WTC11 (cell line): Measurements from ENCODE around the gene GDF11. TPM values are rescaled to one million over a fixed set of nuclear protein-coding genes. Genes with fewer than 3 reads are reported as not detected.

Source experiments
- ATAC-seq: fragments of 200-7000 bp; cut with Tn5 transposase; 2 replicates; pipeline ENCODE4 v1.10.0; 2021; ENCODE audit warnings: mild to moderate bottlenecking, moderate library complexity
- CTCF ChIA-PET: fragments of 300-600 bp; sonication (Branson Sonifier 250); formaldehyde crosslinking; loops from one replicate; lab custom pipeline; 2021; ENCODE audit warnings: antibody characterized with exemption; lab: Charles Lee
- POLR2A ChIA-PET: fragments of 350-600 bp; sonication (Branson Sonifier 250); formaldehyde crosslinking; loops from one replicate; lab custom pipeline; 2021; ENCODE audit warnings: antibody characterized with exemption; lab: Charles Lee
- DNase-seq: peaks from one replicate; pipeline ENCODE4 v3.0.0; 2021; ENCODE audit warnings: low spot score
- H3K27ac Mint-ChIP-seq: 2 replicates; pipeline ENCODE4 v1.8.0; 2021; ENCODE audit warnings: mixed read lengths
- H3K27me3 Mint-ChIP-seq: 2 replicates; pipeline ENCODE4 v1.8.0; 2021; ENCODE audit warnings: low read depth, mild to moderate bottlenecking, moderate library complexity, mixed read lengths
- H3K36me3 Mint-ChIP-seq: 2 replicates; pipeline ENCODE4 v1.8.0; 2021; ENCODE audit warnings: mixed read lengths
- H3K4me1 Mint-ChIP-seq: 2 replicates; pipeline ENCODE4 v1.8.0; 2022; ENCODE audit warnings: mixed read lengths
- H3K4me3 Mint-ChIP-seq: 2 replicates; pipeline ENCODE4 v1.8.0; 2021; ENCODE audit warnings: mild to moderate bottlenecking, moderate library complexity, mixed read lengths
- H3K9me3 Mint-ChIP-seq: 2 replicates; pipeline ENCODE4 v1.8.0; 2021; ENCODE audit warnings: mixed read lengths
- ATF1 ChIP-seq: sonication (generic); formaldehyde crosslinking; IDR thresholded peaks from 2 replicates; pipeline ENCODE4 v1.8.1; 2023; ENCODE audit warnings: mild to moderate bottlenecking, moderate library complexity, missing genetic modification reagents
- CREM ChIP-seq: sonication (generic); formaldehyde crosslinking; IDR thresholded peaks from 2 replicates; pipeline ENCODE4 v1.8.1; 2022; ENCODE audit warnings: mild to moderate bottlenecking, missing genetic modification reagents, moderate library complexity
- ETV6 ChIP-seq: sonication (generic); formaldehyde crosslinking; IDR thresholded peaks from 2 replicates; pipeline ENCODE4 v1.8.1; 2022; ENCODE audit warnings: mild to moderate bottlenecking, missing genetic modification reagents
- IRF2 ChIP-seq: sonication (generic); formaldehyde crosslinking; IDR thresholded peaks from 2 replicates; pipeline ENCODE4 v1.8.0; 2022; ENCODE audit warnings: low read depth, missing genetic modification reagents, borderline replicate concordance
- TCF7 ChIP-seq: sonication (generic); formaldehyde crosslinking; IDR thresholded peaks from 2 replicates; pipeline ENCODE4 v1.8.0; 2022; ENCODE audit warnings: mild to moderate bottlenecking, low read depth, missing genetic modification reagents, moderate library complexity
- ZNF121 ChIP-seq: sonication (generic); formaldehyde crosslinking; IDR thresholded peaks from 2 replicates; pipeline ENCODE4 v1.8.0; 2023; ENCODE audit warnings: missing genetic modification reagents
- ZNF219 ChIP-seq: sonication (generic); formaldehyde crosslinking; IDR thresholded peaks from 2 replicates; pipeline ENCODE4 v1.8.0; 2023; ENCODE audit warnings: missing genetic modification reagents, mild to moderate bottlenecking, borderline replicate concordance
- ZNF416 ChIP-seq: fragments of 250-450 bp; sonication (Bioruptor Pico); IDR thresholded peaks from 2 replicates; pipeline ENCODE4 v1.9.0; 2021; ENCODE audit warnings: mild to moderate bottlenecking, inconsistent platforms
- ZNF671 ChIP-seq: fragments of 250-450 bp; sonication (Bioruptor Pico); IDR thresholded peaks from 2 replicates; pipeline ENCODE4 v1.8.0; 2021; ENCODE audit warnings: mild to moderate bottlenecking
- total RNA-seq: library from RNA; stranded (reverse); gene quantifications from 3 replicates; pipeline ENCODE4 v1.2.3, GENCODE V29; 2021
- TF ChIP-seq, protein P1 (sequence below): fragments of 250-450 bp; sonication (Bioruptor Pico); IDR thresholded peaks from 2 replicates; pipeline ENCODE4 v1.9.0; 2021; ENCODE audit warnings: mild to moderate bottlenecking
- TF ChIP-seq, protein P2 (sequence below): sonication (generic); formaldehyde crosslinking; IDR thresholded peaks from 2 replicates; pipeline ENCODE4 v1.8.0; 2023; ENCODE audit warnings: missing genetic modification reagents
- TF ChIP-seq, protein P3 (sequence below): sonication (generic); formaldehyde crosslinking; IDR thresholded peaks from 2 replicates; pipeline ENCODE4 v1.8.0; 2022; ENCODE audit warnings: mild to moderate bottlenecking, missing genetic modification reagents
- TF ChIP-seq, protein P4 (sequence below): sonication (generic); formaldehyde crosslinking; conservative IDR thresholded peaks from 2 replicates; pipeline ENCODE4 v1.8.1; 2023; ENCODE audit warnings: mild to moderate bottlenecking, low read depth, missing genetic modification reagents, moderate library complexity
- TF ChIP-seq, protein P5 (sequence below): sonication (generic); formaldehyde crosslinking; IDR thresholded peaks from 2 replicates; pipeline ENCODE4 v1.8.0; 2023; ENCODE audit warnings: missing genetic modification reagents, mild to moderate bottlenecking, borderline replicate concordance
- TF ChIP-seq, protein P6 (sequence below): sonication (generic); formaldehyde crosslinking; IDR thresholded peaks from 2 replicates; pipeline ENCODE4 v1.8.1; 2022; ENCODE audit warnings: mild to moderate bottlenecking, missing genetic modification reagents, moderate library complexity, borderline replicate concordance
- TF ChIP-seq, protein P7 (sequence below): sonication (generic); formaldehyde crosslinking; IDR thresholded peaks from 2 replicates; pipeline ENCODE4 v1.8.1; 2023; ENCODE audit warnings: mild to moderate bottlenecking, missing genetic modification reagents, moderate library complexity

Gene GDF11
- total RNA-seq, 1 experiment from 2014 or later, result 16.9 TPM

DNA sequence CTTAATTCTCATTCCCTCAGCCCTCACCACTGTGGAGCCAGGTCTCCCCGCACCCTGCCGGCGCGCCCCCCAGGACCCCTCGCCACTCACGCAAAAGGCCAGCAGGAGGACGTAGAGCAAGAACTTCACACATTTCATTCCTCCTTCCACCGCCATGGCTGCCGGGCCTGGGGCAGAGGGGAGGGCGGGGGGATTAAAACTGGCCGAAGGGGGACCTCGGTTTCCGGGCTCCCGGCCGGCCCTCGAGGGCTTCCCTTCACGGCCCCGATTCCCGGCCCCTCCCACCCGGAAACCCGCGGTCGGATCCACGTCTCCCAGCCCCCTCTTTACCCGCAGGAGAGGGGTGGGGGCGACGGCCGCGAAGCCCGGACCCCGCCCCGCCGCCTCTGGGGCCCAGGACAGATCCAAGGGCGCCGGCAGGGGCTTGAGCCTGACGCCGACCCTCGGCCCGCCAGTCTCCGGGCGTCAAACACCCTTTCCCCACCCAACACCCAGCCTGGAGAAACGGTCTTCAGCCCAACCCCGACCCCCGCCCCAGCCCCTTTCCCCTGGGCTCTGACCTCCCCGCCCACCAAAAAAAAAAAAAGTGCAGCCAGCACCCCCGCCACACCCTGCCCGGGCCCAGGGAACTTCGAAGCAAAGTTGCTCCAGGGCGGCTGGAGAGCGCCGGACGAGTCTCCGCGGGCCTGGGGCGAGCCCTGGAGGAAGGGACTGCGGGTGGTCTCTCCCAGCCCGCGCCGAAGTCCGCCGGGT is 14.6 kb upstream of the GDF11 start:
- no peaks in the 10 kb centered on the region for H3K27me3 Mint-ChIP-seq
- 0 out of 2 replicates have a peak, but pooled peaks have one; percentile 3 for ATAC-seq
- TF ChIP-seq, protein P1, sequence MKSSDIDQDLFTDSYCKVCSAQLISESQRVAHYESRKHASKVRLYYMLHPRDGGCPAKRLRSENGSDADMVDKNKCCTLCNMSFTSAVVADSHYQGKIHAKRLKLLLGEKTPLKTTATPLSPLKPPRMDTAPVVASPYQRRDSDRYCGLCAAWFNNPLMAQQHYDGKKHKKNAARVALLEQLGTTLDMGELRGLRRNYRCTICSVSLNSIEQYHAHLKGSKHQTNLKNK, result no peak
- TF ChIP-seq, protein P2, sequence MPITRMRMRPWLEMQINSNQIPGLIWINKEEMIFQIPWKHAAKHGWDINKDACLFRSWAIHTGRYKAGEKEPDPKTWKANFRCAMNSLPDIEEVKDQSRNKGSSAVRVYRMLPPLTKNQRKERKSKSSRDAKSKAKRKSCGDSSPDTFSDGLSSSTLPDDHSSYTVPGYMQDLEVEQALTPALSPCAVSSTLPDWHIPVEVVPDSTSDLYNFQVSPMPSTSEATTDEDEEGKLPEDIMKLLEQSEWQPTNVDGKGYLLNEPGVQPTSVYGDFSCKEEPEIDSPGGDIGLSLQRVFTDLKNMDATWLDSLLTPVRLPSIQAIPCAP (CRISPR knock-in tag), result no peak
- TF ChIP-seq ZNF671 (CRISPR knock-in tag), result no peak
- no peak for TF ChIP-seq ATF1
- TF ChIP-seq, protein P3, sequence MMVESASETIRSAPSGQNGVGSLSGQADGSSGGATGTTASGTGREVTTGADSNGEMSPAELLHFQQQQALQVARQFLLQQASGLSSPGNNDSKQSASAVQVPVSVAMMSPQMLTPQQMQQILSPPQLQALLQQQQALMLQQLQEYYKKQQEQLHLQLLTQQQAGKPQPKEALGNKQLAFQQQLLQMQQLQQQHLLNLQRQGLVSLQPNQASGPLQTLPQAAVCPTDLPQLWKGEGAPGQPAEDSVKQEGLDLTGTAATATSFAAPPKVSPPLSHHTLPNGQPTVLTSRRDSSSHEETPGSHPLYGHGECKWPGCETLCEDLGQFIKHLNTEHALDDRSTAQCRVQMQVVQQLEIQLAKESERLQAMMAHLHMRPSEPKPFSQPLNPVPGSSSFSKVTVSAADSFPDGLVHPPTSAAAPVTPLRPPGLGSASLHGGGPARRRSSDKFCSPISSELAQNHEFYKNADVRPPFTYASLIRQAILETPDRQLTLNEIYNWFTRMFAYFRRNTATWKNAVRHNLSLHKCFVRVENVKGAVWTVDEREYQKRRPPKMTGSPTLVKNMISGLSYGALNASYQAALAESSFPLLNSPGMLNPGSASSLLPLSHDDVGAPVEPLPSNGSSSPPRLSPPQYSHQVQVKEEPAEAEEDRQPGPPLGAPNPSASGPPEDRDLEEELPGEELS (CRISPR knock-in tag), result no peak
- TF ChIP-seq TCF7, result no peak
- TF ChIP-seq CREM (CRISPR knock-in tag), result no peak
- TF ChIP-seq, protein P4, sequence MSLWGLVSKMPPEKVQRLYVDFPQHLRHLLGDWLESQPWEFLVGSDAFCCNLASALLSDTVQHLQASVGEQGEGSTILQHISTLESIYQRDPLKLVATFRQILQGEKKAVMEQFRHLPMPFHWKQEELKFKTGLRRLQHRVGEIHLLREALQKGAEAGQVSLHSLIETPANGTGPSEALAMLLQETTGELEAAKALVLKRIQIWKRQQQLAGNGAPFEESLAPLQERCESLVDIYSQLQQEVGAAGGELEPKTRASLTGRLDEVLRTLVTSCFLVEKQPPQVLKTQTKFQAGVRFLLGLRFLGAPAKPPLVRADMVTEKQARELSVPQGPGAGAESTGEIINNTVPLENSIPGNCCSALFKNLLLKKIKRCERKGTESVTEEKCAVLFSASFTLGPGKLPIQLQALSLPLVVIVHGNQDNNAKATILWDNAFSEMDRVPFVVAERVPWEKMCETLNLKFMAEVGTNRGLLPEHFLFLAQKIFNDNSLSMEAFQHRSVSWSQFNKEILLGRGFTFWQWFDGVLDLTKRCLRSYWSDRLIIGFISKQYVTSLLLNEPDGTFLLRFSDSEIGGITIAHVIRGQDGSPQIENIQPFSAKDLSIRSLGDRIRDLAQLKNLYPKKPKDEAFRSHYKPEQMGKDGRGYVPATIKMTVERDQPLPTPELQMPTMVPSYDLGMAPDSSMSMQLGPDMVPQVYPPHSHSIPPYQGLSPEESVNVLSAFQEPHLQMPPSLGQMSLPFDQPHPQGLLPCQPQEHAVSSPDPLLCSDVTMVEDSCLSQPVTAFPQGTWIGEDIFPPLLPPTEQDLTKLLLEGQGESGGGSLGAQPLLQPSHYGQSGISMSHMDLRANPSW (CRISPR knock-in tag), result no peak
- TF ChIP-seq ETV6 (CRISPR knock-in tag), result no peak
- no peak for TF ChIP-seq IRF2
- TF ChIP-seq, protein P5, sequence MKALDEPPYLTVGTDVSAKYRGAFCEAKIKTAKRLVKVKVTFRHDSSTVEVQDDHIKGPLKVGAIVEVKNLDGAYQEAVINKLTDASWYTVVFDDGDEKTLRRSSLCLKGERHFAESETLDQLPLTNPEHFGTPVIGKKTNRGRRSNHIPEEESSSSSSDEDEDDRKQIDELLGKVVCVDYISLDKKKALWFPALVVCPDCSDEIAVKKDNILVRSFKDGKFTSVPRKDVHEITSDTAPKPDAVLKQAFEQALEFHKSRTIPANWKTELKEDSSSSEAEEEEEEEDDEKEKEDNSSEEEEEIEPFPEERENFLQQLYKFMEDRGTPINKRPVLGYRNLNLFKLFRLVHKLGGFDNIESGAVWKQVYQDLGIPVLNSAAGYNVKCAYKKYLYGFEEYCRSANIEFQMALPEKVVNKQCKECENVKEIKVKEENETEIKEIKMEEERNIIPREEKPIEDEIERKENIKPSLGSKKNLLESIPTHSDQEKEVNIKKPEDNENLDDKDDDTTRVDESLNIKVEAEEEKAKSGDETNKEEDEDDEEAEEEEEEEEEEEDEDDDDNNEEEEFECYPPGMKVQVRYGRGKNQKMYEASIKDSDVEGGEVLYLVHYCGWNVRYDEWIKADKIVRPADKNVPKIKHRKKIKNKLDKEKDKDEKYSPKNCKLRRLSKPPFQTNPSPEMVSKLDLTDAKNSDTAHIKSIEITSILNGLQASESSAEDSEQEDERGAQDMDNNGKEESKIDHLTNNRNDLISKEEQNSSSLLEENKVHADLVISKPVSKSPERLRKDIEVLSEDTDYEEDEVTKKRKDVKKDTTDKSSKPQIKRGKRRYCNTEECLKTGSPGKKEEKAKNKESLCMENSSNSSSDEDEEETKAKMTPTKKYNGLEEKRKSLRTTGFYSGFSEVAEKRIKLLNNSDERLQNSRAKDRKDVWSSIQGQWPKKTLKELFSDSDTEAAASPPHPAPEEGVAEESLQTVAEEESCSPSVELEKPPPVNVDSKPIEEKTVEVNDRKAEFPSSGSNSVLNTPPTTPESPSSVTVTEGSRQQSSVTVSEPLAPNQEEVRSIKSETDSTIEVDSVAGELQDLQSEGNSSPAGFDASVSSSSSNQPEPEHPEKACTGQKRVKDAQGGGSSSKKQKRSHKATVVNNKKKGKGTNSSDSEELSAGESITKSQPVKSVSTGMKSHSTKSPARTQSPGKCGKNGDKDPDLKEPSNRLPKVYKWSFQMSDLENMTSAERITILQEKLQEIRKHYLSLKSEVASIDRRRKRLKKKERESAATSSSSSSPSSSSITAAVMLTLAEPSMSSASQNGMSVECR, result no peak
- no peak for TF ChIP-seq ZNF416 (CRISPR knock-in tag)
- no peak for TF ChIP-seq ZNF121 (CRISPR knock-in tag)
- TF ChIP-seq, protein P6, sequence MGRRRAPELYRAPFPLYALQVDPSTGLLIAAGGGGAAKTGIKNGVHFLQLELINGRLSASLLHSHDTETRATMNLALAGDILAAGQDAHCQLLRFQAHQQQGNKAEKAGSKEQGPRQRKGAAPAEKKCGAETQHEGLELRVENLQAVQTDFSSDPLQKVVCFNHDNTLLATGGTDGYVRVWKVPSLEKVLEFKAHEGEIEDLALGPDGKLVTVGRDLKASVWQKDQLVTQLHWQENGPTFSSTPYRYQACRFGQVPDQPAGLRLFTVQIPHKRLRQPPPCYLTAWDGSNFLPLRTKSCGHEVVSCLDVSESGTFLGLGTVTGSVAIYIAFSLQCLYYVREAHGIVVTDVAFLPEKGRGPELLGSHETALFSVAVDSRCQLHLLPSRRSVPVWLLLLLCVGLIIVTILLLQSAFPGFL (CRISPR knock-in tag), result no peak
- no peak for TF ChIP-seq ZNF219
- TF ChIP-seq, protein P7, sequence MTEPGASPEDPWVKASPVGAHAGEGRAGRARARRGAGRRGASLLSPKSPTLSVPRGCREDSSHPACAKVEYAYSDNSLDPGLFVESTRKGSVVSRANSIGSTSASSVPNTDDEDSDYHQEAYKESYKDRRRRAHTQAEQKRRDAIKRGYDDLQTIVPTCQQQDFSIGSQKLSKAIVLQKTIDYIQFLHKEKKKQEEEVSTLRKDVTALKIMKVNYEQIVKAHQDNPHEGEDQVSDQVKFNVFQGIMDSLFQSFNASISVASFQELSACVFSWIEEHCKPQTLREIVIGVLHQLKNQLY (CRISPR knock-in tag), result no peak
- no peak overlapping the region for H3K27ac Mint-ChIP-seq
- peak; percentile 34 for DNase-seq
- no peaks in the 10 kb centered on the region for H3K9me3 Mint-ChIP-seq
- POLR2A ChIA-PET, result interaction anchor here (0.6 to 2.5 kb wide), 7 partner anchors 10 to 1427 kb away, joined by 3 to 21 read pairs (median 12); partner anchors contain the start of genes BLOC1S1, GDF11, ITGA7 and ORMDL2
- H3K4me3 Mint-ChIP-seq, result peak overlapping the region; percentile 88
- peaks cover 17% of the 10 kb centered on the region for H3K36me3 Mint-ChIP-seq
- CTCF ChIA-PET, result interaction anchor here (1.1 to 2.7 kb wide), 11 partner anchors 8 to 246 kb away, joined by 3 to 75 read pairs (median 11); partner anchors contain the start of genes BLOC1S1, ITGA7, RAB5B and RDH5
- H3K4me1 Mint-ChIP-seq, result peaks cover 31% of the 10 kb centered on the region
